Epidermal melanocyte (primary cell): Measurements from ENCODE around the gene RP2.

Experiments
- DNase-seq: peaks from one replicate; pipeline ENCODE4 v3.0.0; 2011; ENCODE audit warnings: low spot score; ENCODE audit not compliant: insufficient read length

The RP2 gene

DNA sequence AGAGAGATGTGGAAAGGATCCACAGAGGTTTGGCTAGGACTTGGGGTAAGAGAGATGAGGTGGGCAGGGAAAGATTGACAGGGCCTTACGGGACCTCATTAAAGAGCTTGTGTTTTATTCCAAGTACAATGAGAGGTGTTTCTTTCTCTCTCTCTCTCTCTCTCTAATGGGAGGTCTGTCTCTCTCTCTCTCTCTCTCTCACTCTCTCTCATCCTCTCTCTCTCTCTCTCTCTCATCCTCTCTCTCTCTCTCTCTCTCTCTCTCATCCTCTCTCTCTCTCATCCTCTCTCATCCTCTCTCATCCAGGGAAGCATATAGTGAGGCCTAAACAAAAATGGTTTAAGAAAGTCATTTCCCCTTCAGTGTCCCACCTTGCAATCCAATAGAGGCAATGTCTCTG, 80.8 kb downstream of the RP2 start:
- DNase-seq = no peak

DNA sequence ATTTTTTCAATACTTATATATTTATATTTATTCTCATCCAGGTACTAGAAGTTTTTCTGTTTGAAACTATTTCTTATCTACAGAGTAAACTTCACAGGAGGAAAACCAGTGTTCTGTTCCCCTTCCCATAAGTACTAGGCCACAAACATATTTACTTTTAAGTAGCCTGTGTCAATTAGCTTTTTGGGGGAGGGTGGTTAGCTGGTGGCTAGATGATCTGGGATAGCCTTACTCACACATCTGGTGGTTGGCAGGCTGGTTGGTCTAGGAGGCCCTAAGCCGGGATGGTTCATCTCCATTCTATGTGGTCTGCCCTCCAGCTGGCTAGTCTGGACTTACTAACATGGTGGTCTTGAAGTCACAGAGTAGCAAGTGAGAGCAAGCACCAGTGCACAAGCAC, 81.6 kb downstream of the RP2 start:
- no peak for DNase-seq

DNA sequence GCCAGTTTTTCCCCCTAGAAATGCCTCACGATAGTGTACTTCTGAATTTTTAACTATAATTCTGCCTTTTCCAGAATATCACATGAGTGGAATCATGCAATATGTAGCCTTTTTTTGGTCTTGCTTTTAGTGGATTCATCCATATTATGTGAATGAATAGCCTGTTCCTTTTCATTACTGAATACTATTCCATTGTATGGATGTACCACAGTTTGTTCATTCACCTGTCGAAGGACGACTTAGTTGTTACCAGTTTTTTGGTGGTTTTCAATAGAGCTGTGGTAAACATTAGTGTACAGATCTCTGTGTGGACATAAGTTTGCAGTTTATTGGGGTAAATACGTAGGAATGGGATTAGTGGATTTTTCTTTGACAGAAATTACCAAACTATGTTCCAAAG, 83.4 kb downstream of the RP2 start:
- DNase-seq = no peak

- DNase-seq = no peak
Observed at GRCh38 chrX:46922611-46923010, 85.8 kb downstream of the RP2 start.

DNA sequence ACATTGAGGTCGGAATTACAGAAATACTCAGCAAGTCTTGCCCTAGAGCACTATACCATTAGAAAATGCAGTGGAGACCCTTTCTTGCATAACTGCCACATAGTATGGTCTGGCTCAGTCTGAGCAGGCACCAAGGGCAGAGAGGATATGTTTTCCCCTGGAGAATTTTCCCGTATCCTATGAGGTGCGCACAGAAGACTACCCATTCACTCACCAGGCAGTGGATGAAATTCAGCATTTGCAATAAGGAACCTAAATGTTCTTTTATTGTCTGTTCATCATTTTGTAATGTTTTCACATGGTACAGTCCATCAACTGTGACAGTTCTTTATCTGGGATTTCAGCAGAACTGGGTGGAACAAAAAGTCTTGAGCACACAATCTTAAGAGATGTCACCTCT, 90.9 kb downstream of the RP2 start:
- DNase-seq = no peak

DNA sequence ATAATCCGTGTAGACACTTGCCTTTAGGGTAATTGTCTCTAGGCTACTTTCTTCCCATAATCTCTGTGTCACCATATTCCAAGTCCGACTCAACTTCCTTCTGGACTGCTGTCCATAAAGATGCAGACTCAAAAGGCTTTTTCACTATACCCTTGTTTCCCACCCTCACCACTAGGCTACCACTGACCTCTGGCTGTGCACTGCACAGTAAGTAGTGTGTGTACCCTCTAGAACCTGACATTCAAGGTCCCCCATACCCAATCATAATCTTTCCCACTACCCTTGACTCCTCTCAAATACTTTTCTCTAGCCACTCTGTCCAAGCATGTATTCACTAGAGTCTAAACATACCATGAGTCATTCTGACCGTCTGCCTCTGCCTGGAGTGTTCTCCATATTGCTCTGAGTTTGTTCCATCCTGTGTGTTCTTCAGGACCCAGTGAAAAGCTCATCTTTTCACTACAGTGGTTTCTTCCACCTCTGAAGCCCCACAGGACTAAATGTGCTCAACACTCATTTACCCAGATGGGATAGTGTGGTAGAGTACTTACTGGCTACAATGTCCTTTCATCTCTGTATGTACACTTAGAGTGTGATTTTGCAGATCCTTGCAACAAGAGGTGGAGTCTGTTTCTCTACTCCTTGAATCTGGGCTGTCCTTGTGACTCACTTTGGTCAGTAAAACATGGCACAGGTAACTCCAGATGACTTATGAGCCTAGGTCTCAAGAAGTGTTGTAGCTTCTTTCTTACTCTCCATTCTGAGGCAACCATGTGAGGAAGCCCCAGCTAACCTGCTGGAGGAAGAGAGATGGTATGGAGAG, 92.8 kb downstream of the RP2 start:
- DNase-seq = no peak
